ENCODE results near the gene ESR2.
"Not testable (repeated sequence)": the region's sequence is repeated elsewhere in the genome, so short reads cannot be mapped to it uniquely, and the experiment has no call there.

The ESR2 gene

GRCh38 chr14:64220056-64220455, 74.1 kb downstream of the ESR2 start:
- H3K4me1 ChIP-seq (ENCODE audit: insufficient read depth, low read length): no peaks in the 10 kb centered on the region
- peaks cover 97% of the 10 kb centered on the region for H3K36me3 ChIP-seq (ENCODE audit: insufficient read depth, low read length)
- no peak overlapping the region for H3K27ac ChIP-seq (ENCODE audit: low read depth, low read length)

GRCh38 chr14:64218344-64219240, 75.6 kb downstream of the ESR2 start:
- H3K36me3 ChIP-seq (ENCODE audit: insufficient read depth, low read length): peaks cover 98% of the 10 kb centered on the region
- no peaks in the 10 kb centered on the region for H3K9me3 ChIP-seq (ENCODE audit: insufficient read depth, low read depth, low read length)
- no peak overlapping the region for H3K27ac ChIP-seq (ENCODE audit: low read depth, low read length)
- H3K4me1 ChIP-seq (ENCODE audit: insufficient read depth, low read length): no peaks in the 10 kb centered on the region
- 95% methylated on average over 15 of the region's 15 CpGs for WGBS
- H3K27me3 ChIP-seq (ENCODE audit: insufficient read depth, low read length): no peaks in the 10 kb centered on the region
- H3K4me3 ChIP-seq (ENCODE audit: low read length): no peak overlapping the region
- no peak overlapping the region for H3K9ac ChIP-seq (ENCODE audit: low read depth, low read length)

More at GRCh38 chr14:64220056-64220455, 74.1 kb downstream of the ESR2 start:
- Histone ChIP-seq H3K9ac (ENCODE audit: low read depth, low read length) (no peak overlapping the region), H3K27me3 (ENCODE audit: insufficient read depth, low read length) (no peaks in the 10 kb centered on the region), H3K9me3 (ENCODE audit: insufficient read depth, low read depth, low read length) (no peaks in the 10 kb centered on the region), H3K4me3 (ENCODE audit: low read length) (no peak overlapping the region)
- WGBS: 95% methylated on average over 4 of the region's 4 CpGs

GRCh38 chr14:64217834-64218233, 76.3 kb downstream of the ESR2 start:
- Histone ChIP-seq H3K27me3 (ENCODE audit: insufficient read depth, low read length) (no peaks in the 10 kb centered on the region), H3K36me3 (ENCODE audit: insufficient read depth, low read length) (peaks cover 98% of the 10 kb centered on the region), H3K27ac (ENCODE audit: low read depth, low read length) (no peak overlapping the region), H3K4me1 (ENCODE audit: insufficient read depth, low read length) (no peaks in the 10 kb centered on the region), H3K9me3 (ENCODE audit: insufficient read depth, low read depth, low read length) (no peaks in the 10 kb centered on the region), H3K4me3 (ENCODE audit: low read length) (no peak overlapping the region), H3K9ac (ENCODE audit: low read depth, low read length) (no peak overlapping the region)
- 93% methylated on average over 7 of the region's 7 CpGs for WGBS

GRCh38 chr14:64217308-64217707, 76.9 kb downstream of the ESR2 start:
- Histone ChIP-seq H3K4me1 (ENCODE audit: insufficient read depth, low read length) (no peaks in the 10 kb centered on the region), H3K4me3 (ENCODE audit: low read length) (no peak overlapping the region), H3K27ac (ENCODE audit: low read depth, low read length) (no peak overlapping the region), H3K27me3 (ENCODE audit: insufficient read depth, low read length) (no peaks in the 10 kb centered on the region), H3K9me3 (ENCODE audit: insufficient read depth, low read depth, low read length) (no peaks in the 10 kb centered on the region), H3K9ac (ENCODE audit: low read depth, low read length) (no peak overlapping the region), H3K36me3 (ENCODE audit: insufficient read depth, low read length) (peaks cover 100% of the 10 kb centered on the region)
- 99% methylated on average over 4 of the region's 4 CpGs for WGBS

- 96% methylated on average over 13 of the region's 13 CpGs for WGBS
- Histone ChIP-seq H3K27me3 (ENCODE audit: insufficient read depth, low read length) (no peaks in the 10 kb centered on the region), H3K9me3 (ENCODE audit: insufficient read depth, low read depth, low read length) (no peaks in the 10 kb centered on the region), H3K27ac (ENCODE audit: low read depth, low read length) (no peak overlapping the region), H3K4me3 (ENCODE audit: low read length) (no peak overlapping the region), H3K4me1 (ENCODE audit: insufficient read depth, low read length) (no peaks in the 10 kb centered on the region), H3K36me3 (ENCODE audit: insufficient read depth, low read length) (peaks cover 99% of the 10 kb centered on the region), H3K9ac (ENCODE audit: low read depth, low read length) (no peak overlapping the region)
These were observed 78.2 kb downstream of the ESR2 start for GRCh38 chr14:64215978-64216377.

- no peak overlapping the region for H3K4me3 ChIP-seq (ENCODE audit: low read length)
- H3K27ac ChIP-seq (ENCODE audit: low read depth, low read length): no peak overlapping the region
- H3K9me3 ChIP-seq (ENCODE audit: insufficient read depth, low read depth, low read length): no peaks in the 10 kb centered on the region
- WGBS: 94% methylated on average over 10 of the region's 10 CpGs
- H3K9ac ChIP-seq (ENCODE audit: low read depth, low read length): no peak overlapping the region
- H3K4me1 ChIP-seq (ENCODE audit: insufficient read depth, low read length): no peaks in the 10 kb centered on the region
- peaks cover 97% of the 10 kb centered on the region for H3K36me3 ChIP-seq (ENCODE audit: insufficient read depth, low read length)
- H3K27me3 ChIP-seq (ENCODE audit: insufficient read depth, low read length): no peaks in the 10 kb centered on the region
These were observed 78.9 kb downstream of the ESR2 start for GRCh38 chr14:64215274-64215673.

- no peak overlapping the region for H3K27ac ChIP-seq (ENCODE audit: low read depth, low read length)
- H3K4me1 ChIP-seq (ENCODE audit: insufficient read depth, low read length): no peaks in the 10 kb centered on the region
- no peaks in the 10 kb centered on the region for H3K27me3 ChIP-seq (ENCODE audit: insufficient read depth, low read length)
- 93% methylated on average over 15 of the region's 15 CpGs for WGBS
- no peak overlapping the region for H3K4me3 ChIP-seq (ENCODE audit: low read length)
- H3K9ac ChIP-seq (ENCODE audit: low read depth, low read length): no peak overlapping the region
- H3K9me3 ChIP-seq (ENCODE audit: insufficient read depth, low read depth, low read length): no peaks in the 10 kb centered on the region
- H3K36me3 ChIP-seq (ENCODE audit: insufficient read depth, low read length): peaks cover 97% of the 10 kb centered on the region
These were observed 80.2 kb downstream of the ESR2 start for GRCh38 chr14:64213853-64214570.

GRCh38 chr14:64213086-64213485, 81.1 kb downstream of the ESR2 start:
- Histone ChIP-seq H3K27ac (ENCODE audit: low read depth, low read length) (no peak overlapping the region; the same call in 1 of the 2 replicates), H3K27me3 (ENCODE audit: insufficient read depth, low read length) (no peaks in the 10 kb centered on the region), H3K4me1 (ENCODE audit: insufficient read depth, low read length) (no peaks in the 10 kb centered on the region), H3K9me3 (ENCODE audit: insufficient read depth, low read depth, low read length) (no peaks in the 10 kb centered on the region), H3K9ac (ENCODE audit: low read depth, low read length) (no peak overlapping the region), H3K4me3 (ENCODE audit: low read length) (no peak overlapping the region), H3K36me3 (ENCODE audit: insufficient read depth, low read length) (peaks cover 97% of the 10 kb centered on the region)
- 97% methylated on average over 5 of the region's 5 CpGs for WGBS

GRCh38 chr14:64212666-64213065, 81.5 kb downstream of the ESR2 start:
- Histone ChIP-seq H3K36me3 (ENCODE audit: insufficient read depth, low read length) (peaks cover 96% of the 10 kb centered on the region), H3K9ac (ENCODE audit: low read depth, low read length) (no peak overlapping the region), H3K27ac (ENCODE audit: low read depth, low read length) (no peak overlapping the region; the same call in 1 of the 2 replicates), H3K4me1 (ENCODE audit: insufficient read depth, low read length) (no peaks in the 10 kb centered on the region), H3K27me3 (ENCODE audit: insufficient read depth, low read length) (no peaks in the 10 kb centered on the region), H3K9me3 (ENCODE audit: insufficient read depth, low read depth, low read length) (no peaks in the 10 kb centered on the region), H3K4me3 (ENCODE audit: low read length) (no peak overlapping the region)
- 94% methylated on average over 8 of the region's 8 CpGs for WGBS

GRCh38 chr14:64210912-64211311, 83.3 kb downstream of the ESR2 start:
- H3K9ac ChIP-seq (ENCODE audit: low read depth, low read length); H3K27me3 ChIP-seq (ENCODE audit: insufficient read depth, low read length); H3K4me3 ChIP-seq (ENCODE audit: low read length); H3K4me1 ChIP-seq (ENCODE audit: insufficient read depth, low read length); H3K9me3 ChIP-seq (ENCODE audit: insufficient read depth, low read depth, low read length); H3K27ac ChIP-seq (ENCODE audit: low read depth, low read length): not testable (repeated sequence)
- 95% methylated on average over 6 of the region's 6 CpGs for WGBS
- peaks cover 82% of the 10 kb centered on the region for H3K36me3 ChIP-seq (ENCODE audit: insufficient read depth, low read length)

- Histone ChIP-seq H3K27me3 (ENCODE audit: insufficient read depth, low read length) (no peaks in the 10 kb centered on the region), H3K36me3 (ENCODE audit: insufficient read depth, low read length) (peaks cover 75% of the 10 kb centered on the region), H3K4me1 (ENCODE audit: insufficient read depth, low read length) (no peaks in the 10 kb centered on the region; the same call in 1 of the 2 replicates), H3K9ac (ENCODE audit: low read depth, low read length) (no peak overlapping the region), H3K27ac (ENCODE audit: low read depth, low read length) (no peak overlapping the region), H3K9me3 (ENCODE audit: insufficient read depth, low read depth, low read length) (no peaks in the 10 kb centered on the region), H3K4me3 (ENCODE audit: low read length) (no peak overlapping the region)
- WGBS: 94% methylated on average over 12 of the region's 12 CpGs
These were observed 84.0 kb downstream of the ESR2 start for GRCh38 chr14:64210216-64210615.
